HG02870 (cell line): ENCODE data around the gene AMOTL2.

Experiments used
- ATAC-seq: cut with Tn5 transposase; IDR thresholded peaks from one replicate; pipeline ENCODE4 v1.9.1; 2021; ENCODE audit warnings: mild to moderate bottlenecking, moderate library complexity; ENCODE audit not compliant: unreplicated experiment

Gene AMOTL2

DNA sequence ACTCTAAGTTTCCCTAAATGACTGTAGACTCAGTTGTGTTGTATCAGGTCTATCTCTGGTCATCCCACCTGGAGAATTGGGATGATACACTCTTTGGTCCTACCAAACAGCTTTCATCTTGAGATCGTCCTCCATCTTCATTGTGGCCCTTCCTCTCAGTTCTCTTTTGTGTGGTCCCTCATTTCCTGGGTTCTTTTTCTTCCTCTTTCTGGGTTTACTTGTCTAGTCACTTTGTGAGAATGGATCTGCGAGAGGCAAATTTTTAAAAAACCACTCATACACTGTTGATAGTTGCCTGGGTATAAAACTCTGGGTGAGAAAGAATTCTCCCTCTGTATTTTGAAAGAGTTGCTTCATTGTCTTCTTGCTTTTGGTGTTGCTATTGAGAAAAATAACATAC is 6.0 kb upstream of the AMOTL2 start:
- no peak for ATAC-seq

DNA sequence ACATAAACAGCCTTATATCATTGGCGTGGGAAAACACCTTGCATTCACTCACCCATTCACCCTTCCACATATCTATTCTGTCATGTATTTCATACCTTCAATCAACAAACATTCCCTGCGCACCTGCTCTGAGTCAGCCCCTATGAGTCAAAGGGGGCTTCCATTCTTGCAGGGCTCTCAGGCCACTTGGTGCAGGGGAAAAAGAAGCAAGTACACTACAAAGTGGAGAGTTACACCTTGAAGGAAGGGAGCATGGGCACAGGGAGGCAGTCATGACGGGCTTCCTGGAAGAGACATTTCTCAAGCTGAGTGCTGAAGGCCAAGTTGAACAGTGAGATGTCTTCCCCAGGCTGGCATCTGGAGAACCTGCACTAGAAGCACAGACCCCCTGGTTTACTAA is 4.6 kb upstream of the AMOTL2 start:
- ATAC-seq: no peak

GRCh38 chr3:134378384-134378783 is 4.1 kb upstream of the AMOTL2 start:
- ATAC-seq: no peak

- ATAC-seq: no peak
These were observed 3.6 kb upstream of the AMOTL2 start for GRCh38 chr3:134377896-134378295.

DNA sequence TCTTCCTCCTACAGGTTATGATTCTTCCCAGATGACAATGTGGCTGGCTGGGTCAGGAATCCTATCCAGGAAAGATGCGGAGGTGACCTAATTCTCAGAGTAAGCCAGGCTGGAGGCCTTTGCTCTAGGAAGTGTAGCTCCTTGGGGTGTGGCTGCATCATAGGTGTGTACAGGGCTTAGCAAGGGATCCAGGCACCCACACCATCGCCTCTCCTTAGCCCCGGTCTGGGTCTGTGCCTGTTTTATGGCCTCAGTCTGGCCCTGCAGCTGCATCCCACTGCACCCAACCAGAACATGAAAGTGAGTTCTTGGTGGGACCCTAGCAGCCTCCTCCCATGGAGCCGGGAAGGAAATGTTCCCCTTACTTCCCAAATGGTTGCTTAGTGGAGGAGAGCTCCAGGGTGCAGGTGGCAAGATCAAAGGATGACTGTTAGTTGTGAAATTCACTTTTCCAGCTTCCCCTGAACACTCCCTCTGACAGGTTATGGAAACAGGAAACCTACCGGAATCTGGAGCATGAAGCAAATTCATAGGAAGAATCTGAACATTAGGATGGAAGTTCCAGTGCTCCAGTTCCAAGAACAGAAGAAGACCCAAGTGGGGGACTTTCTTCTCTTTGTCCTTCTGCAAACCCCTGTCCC is 2.7 kb upstream of the AMOTL2 start:
- no peak for ATAC-seq

DNA sequence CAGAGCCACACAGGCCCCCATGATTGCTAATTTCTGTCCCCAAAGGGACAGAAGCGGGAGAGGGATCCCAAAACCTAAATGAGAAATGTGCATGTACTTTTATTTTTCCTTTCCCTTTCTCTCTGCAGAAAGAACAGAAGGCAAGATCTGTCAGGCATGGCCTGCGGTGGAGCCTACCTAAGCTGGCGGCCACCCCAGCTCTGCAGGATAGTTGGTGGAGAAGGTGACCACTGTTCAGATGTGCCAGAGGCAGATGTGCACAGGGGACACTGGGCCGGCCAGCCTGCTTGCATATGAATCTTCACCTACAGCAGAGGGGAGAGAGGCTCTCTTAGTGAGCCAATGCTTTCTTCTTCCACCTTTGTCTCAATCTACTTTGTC is 2.1 kb upstream of the AMOTL2 start:
- no peak for ATAC-seq

GRCh38 chr3:134375582-134376384 is 1.5 kb upstream of the AMOTL2 start:
- ATAC-seq: no peak

DNA sequence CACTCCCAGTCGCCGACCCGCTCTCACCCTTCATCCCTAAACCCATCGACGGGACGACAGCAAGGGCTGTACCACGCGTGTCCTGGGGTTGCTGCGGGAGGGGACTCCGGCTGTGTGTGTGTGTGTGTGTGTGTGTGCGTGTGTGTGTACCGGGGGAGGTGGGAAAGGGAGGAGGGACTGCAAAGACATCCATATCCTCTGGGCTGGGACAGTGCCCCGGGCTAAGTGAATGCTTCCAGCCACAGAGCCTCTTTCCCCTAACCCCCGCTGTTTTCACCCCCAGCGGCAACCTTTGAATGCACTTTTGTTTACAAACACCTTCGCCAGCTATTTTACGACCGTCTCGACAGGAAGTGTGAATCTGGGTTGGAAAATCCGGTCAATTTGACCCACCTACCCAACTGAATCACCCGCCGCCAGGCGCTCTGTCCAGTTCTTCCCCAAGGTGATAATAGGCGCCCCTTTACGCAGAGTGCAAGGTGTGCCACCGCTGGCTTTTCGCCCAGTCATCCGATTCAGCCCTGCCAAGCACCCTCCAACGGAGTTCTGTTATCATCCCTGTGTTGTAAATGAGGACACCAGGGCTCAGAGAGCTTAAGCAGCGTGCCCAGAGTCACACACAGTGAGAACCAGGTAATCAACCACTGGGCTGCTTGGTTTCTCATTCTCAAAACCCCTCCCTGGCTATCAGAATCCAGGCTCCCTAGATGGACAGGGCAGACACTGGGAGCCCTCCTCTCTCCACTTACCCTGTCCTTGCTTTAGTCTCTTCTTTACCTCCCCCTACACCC is 739 bp upstream of the AMOTL2 start:
- ATAC-seq: no peak

DNA sequence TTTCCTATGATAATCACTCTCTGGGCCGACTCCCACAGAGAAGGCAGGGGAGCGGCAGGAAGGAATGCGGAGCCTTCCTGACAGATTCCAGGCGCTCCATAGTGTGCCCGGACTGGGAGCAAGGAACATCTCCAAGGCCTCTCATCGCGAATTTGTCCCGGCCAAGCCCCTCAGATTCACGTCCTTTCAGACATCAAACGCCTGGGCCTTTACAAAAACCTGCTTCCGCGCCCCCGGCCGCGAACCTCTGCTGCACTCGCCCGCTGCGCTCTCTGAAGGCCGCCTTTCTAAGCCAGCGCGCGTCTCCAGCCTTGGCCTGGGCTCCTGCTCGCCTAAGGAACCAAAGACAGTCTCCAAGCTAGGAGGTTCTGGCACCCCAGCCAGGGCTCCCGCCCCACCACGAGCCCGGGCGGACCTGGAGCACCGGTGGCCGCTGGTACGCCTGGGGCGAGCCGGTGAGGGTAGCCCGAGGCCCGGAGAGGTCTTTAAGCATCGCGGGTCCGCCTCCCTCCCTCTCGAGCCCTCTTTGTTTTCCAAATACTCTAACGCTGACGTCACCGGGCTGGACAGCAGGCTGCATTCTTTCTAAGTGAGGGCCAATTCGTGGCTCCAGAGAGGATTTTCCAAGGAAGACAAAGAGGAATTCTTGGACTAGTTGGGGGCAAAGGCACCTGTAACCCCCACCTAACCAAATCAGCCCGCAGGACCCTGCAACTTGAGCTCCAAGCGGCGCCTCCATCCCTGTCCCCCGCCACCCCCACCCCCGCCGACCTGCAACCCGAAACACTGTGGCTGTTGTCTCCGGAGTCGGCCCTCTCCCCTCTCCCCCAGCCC is 759 bp downstream of the AMOTL2 start:
- ATAC-seq: no peak

DNA sequence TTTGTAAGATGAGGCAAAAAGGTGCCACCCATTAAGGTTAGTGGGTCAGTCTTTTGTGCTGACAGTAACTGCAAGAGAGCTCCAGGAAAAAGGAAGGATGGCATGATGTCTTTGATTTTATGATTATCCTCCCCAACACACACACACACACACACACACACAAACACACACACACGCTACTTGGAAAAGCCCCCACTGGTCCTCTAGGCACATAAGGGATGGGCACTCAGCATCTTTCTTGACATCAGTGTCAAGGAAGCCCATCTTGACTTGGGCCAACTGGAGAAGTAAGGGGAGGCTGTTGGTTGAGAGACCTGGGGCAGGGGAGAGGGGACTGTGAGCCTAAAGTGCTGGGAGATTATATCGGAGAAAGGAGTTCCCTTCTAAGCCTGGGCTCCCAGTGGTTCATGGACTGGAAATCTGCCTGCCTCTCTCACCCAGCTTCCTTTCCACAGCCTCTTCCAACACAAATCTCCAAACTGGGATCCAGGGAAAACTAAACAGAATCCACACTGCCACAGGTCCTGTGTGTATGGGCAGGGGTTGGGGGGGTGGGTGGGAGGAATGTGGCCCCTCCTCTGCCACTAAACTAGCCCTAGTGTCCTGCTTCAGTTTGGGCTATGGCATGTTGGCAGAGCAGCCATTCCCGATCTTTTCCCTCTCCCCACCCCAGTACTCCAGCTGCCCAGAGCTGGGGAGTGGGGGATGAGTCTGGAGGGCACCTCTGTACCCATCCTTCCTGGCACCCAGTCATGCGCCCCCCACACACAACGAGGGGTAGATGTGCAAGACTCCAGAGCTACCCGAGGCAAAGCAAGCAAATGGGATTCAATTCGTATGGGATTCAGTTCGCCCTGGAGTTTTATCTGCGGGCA is 1.6 kb downstream of the AMOTL2 start:
- no peak for ATAC-seq

DNA sequence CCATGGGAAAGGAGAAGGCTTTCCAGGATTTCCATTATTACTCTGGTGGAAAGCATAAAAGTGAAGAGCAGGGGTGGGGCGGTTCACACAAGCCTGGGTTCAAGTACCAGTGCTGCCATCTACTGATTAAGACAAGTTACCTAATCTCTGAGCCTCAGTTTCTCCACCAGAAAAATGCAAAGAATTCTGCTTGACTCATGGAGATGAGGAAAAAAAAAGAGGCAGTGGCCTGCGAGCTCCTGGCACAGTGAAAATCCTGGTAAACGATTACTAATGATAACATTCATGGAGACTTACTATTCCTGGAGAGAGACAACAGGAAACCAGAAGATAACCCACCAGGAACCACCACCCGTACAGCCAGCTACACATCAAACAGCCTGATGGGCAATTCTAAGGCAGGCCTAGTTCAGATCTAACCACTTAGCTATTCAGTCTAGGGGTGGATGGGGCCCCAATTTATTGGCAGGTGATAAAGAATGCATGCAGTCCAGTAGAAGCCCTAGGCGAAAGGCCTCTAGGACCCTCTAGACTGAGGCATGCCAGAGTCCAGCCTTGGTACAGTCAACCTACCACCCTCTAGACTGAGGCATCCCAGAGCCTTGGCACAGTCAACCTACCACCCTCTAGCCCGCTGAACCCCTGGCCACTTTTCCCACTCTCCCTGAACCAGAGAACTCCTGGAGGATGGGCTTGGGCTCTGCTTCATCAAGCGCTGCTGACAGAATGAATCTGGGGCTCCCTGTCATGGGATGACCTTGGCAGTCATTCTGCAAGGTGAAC is 2.5 kb downstream of the AMOTL2 start:
- no peak for ATAC-seq

DNA sequence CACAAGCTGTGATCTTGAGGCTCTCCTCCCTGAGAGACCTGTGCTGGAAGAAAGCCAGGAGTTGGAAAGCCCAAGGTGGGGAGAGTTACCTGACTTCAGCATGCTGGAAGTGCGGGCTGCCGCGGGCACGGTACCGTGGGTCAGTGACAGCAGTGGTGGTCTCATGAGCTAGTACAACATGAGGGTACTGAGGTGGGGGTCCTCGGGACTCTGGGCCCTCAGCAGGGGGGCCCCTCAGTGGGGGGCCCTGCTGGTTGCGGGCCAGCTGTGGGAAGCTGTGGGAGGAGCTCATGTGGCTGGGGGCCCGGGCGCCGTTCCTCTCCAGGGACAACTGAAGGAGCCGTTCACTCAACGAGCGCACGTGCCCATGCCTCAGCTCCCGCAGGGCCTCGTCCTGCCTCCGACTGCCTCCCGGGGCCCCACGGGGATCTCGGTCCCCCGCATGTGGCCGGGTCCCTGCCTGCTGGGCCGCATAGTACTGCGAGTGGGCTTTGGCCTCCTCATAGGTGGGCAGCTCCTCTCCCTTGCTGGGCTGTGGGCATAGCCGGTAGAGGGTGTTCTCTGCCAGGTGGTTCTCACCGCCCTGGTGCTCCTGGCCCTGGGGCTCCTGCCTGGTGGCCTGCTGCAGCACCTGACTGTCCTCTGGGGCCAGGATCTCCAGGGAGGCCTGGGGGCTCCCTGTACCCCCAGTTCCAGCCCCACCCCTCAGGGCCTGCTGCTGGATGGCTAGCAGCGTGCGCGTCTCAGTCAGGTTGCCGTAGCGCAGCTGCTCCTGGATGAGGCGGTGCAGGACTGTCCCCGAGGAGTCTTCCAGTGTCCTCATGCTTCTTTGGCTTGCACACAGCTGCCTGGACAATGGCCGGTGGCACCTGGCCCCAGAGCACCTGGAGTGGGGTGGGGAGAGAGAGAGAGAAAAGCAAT is 3.4 kb downstream of the AMOTL2 start:
- ATAC-seq: no peak

DNA sequence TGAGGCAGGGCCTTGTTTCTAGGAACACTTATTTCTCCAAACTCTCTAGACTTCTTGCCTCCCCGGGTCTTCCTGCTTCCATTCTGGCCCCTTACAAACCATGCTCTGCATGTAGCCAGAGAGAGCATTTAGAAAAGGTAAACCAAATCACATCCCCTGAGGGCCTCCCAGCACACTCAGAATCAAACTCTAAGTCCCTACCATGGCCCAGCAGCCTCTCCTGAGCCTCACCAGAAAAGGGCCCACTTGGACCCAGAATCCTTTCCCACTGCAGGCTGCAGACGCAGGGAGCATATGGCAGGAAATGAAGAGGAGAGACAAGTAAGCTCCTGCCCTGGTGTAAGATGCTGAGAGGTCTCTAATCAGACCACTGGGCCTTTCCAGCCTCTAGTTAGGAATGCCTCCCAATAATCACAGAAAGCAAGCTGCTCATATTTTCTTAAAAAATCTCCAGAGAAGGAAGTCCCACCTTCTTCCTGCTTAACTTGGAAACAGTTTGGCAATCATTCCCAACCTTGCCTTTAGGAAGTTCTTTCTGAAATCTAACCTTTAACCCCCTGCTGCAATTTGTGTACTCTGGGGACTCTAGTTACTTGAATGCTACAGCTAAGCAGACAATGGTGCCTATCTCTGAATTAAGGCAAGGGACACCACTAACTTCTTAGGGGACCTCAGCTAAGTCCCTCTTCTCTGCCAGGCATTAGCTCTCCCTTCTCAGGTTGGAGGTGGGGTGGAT is 4.2 kb downstream of the AMOTL2 start:
- ATAC-seq: no peak

GRCh38 chr3:134369231-134369741 is 5.0 kb downstream of the AMOTL2 start:
- no peak for ATAC-seq

DNA sequence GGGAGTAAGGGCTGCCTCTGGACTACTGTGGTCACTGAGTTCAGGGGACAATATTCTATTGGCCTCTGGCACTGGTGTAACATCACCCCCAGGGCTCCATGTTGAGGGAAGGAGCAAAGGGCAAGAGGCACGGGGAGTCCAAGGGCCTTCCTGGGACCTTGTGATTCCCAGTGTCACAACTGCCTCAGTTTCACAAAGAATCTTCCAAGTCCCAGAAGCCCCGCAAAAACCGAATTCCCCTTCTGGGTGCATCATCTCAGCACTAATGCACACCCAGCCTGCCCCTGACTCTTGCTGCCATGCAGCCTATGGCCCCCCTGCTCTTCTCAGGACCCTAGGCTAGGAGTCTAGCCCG is 5.5 kb downstream of the AMOTL2 start:
- no peak for ATAC-seq

GRCh38 chr3:134367869-134368750 is 6.1 kb downstream of the AMOTL2 start:
- no peak for ATAC-seq
